Stimulated activated CD4-positive, alpha-beta T cell treated with anti-CD3 and anti-CD28 coated beads, Interleukin-12 subunit alpha, Interleukin-12 subunit beta, amount 100 ng/mL, for 48 hours (primary cell): Measurements from ENCODE around the gene CASP1.
"Not testable (repeated sequence)": the region's sequence is repeated elsewhere in the genome, so short reads cannot be mapped to it uniquely, and the experiment has no call there.

Source experiments
- DNase-seq, 3 donors: peaks; one replicate each; pipeline ENCODE4 v3.0.0-alpha.2; 2020; ENCODE audit warnings: low read depth in 2 of 3, low spot score in 1 of 3

The CASP1 gene

GRCh38 chr11:105046898-105047579, 12.1 kb upstream of the CASP1 start:
- no peak for DNase-seq

- no peak for DNase-seq
These were observed 10.8 kb upstream of the CASP1 start for GRCh38 chr11:105045676-105046296.

GRCh38 chr11:105044557-105045524, 9.9 kb upstream of the CASP1 start, which contains the start of gene CARD16:
Gene CARD16, minus strand, starts transcription at chr11:105045335. Its CDS starts 38 bp downstream, at chr11:105045297.
- peak in 2 of 3 donors; percentile 8 to 19 for DNase-seq

GRCh38 chr11:105042178-105042577, 7.2 kb upstream of the CASP1 start:
- no peak for DNase-seq

GRCh38 chr11:105040703-105041102, 5.8 kb upstream of the CASP1 start:
- no peak for DNase-seq

- DNase-seq, result not testable (repeated sequence)
These were observed 556 bp downstream of the CASP1 start for GRCh38 chr11:105034388-105034787.

GRCh38 chr11:105033781-105034180, 1.2 kb downstream of the CASP1 start:
- no peak for DNase-seq

GRCh38 chr11:105033343-105033742, 1.6 kb downstream of the CASP1 start:
- DNase-seq, result no peak

- DNase-seq, result no peak
These were observed 2.4 kb downstream of the CASP1 start for GRCh38 chr11:105032495-105032894.

GRCh38 chr11:105027678-105028077, 7.3 kb downstream of the CASP1 start:
- no peak for DNase-seq

- no peak for DNase-seq
These were observed 10.6 kb downstream of the CASP1 start for GRCh38 chr11:105024394-105024793.

- DNase-seq, result no peak
These were observed 11.9 kb downstream of the CASP1 start, which contains the start of gene CASP5 for GRCh38 chr11:105023003-105023402. Gene CASP5, minus strand, starts transcription at chr11:105023168. Its CDS starts 32 bp downstream, at chr11:105023136.

GRCh38 chr11:105022527-105022926, 12.4 kb downstream of the CASP1 start:
- no peak for DNase-seq

GRCh38 chr11:105007463-105007862, 27.5 kb downstream of the CASP1 start:
- DNase-seq, result no peak

- no peak for DNase-seq
These were observed 29.5 kb downstream of the CASP1 start for GRCh38 chr11:105005451-105005845.

GRCh38 chr11:105004021-105004420, 30.9 kb downstream of the CASP1 start:
- DNase-seq, result no peak

GRCh38 chr11:105003151-105003550, 31.8 kb downstream of the CASP1 start:
- DNase-seq, result no peak

- peak; percentile 28 to 61 (median 35) for DNase-seq
These were observed 34.1 kb downstream of the CASP1 start for GRCh38 chr11:105000797-105001196.

- DNase-seq, result peak in 1 of 3 donors; percentile 3
These were observed 34.8 kb downstream of the CASP1 start for GRCh38 chr11:105000167-105000566.

- no peak for DNase-seq
These were observed 35.2 kb downstream of the CASP1 start for GRCh38 chr11:104999721-105000120.

- no peak for DNase-seq
These were observed 37.7 kb downstream of the CASP1 start for GRCh38 chr11:104997288-104997687.
